ENCODE data around the gene TMEM60. TPM values are rescaled to one million over a fixed set of nuclear protein-coding genes. Genes with fewer than 3 reads are reported as not detected.

TMEM60 gene
- 20.1 and 21.9 TPM in 2 replicates for total RNA-seq

GRCh38 chr7:77798394-77799077 is at the start of gene TMEM60, which contains the start of gene PHTF2:
Gene TMEM60, minus strand, starts transcription at chr7:77798434. Its CDS starts 4,061 bp downstream, at chr7:77794373.
Gene PHTF2, plus strand, starts transcription at chr7:77798773.

Other genes starting within 250 kb of the TMEM60 start
- gene RSBN1L, start 102.0 kb downstream of the TMEM60 start, total RNA-seq = 6.6 and 10.5 TPM in 2 replicates
- gene PHTF2, start 339 bp upstream of the TMEM60 start, total RNA-seq = 12.2 and 18.5 TPM in 2 replicates